PC-9 (cell line): Measurements from ENCODE around the gene ZNF578. TPM values are rescaled to one million over a fixed set of nuclear protein-coding genes. Genes with fewer than 3 reads are reported as not detected.

ENCODE experiments used
- total RNA-seq: library from RNA; stranded (reverse); gene quantifications from 2 replicates; pipeline ENCODE4 v1.2.3, GENCODE V29; 2021

Gene ZNF578
- total RNA-seq, 1 experiment from 2014 or later: not detected

Other genes starting within 250 kb of the ZNF578 start
- gene ZNF766, start 184.0 kb upstream of the ZNF578 start, total RNA-seq: 18.3 and 18.8 TPM in 2 replicates
- gene ZNF480, start 156.4 kb upstream of the ZNF578 start, total RNA-seq: 8.7 and 10.2 TPM in 2 replicates
- gene ZNF610, start 117.3 kb upstream of the ZNF578 start, total RNA-seq: 1.8 and 2.6 TPM in 2 replicates
- gene ZNF880, start 83.6 kb upstream of the ZNF578 start, total RNA-seq: 20.8 and 27.3 TPM in 2 replicates
- 24.0 and 32.6 TPM in 2 replicates for gene ZNF528, start 55.7 kb upstream of the ZNF578 start, total RNA-seq
- gene ZNF534, start 24.4 kb upstream of the ZNF578 start, total RNA-seq: not detected in 2 replicates
- 24.1 and 26.6 TPM in 2 replicates for gene ZNF808, start 74.1 kb downstream of the ZNF578 start, total RNA-seq
- gene ZNF701, start 116.7 kb downstream of the ZNF578 start, total RNA-seq: 22.1 and 24.2 TPM in 2 replicates
- 54.6 and 60.6 TPM in 2 replicates for gene ZNF83, start 184.8 kb downstream of the ZNF578 start, total RNA-seq